ENCODE measurements around the gene PTPN11. TPM values are rescaled to one million over a fixed set of nuclear protein-coding genes. Genes with fewer than 3 reads are reported as not detected.

Gene PTPN11
- total and polyA plus RNA-seq, 2 donors (not counting 3 experiments of a cell fraction or from before 2014, with no cell fraction given): 36.5 to 107 TPM

DNA sequence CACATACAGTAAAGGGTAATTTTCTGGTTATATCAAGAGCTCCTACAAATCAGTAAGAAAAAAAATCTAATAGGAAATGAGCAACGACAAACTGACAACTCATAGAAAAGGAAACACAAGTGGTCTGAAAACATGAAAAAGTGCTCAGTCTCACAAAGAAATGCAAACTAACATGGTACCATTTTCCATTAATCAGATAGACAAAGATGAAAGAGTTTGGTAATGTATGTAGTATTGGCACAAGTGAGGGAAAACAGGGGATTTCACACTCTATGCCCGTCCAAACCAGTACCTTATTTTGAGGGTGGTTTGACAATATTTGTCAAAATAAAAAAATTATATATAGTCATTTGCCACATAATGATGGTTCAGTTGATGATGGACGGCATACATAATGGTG, 13.2 kb downstream of the PTPN11 start:
- no peaks in the 10 kb centered on the region for H3K9me3 ChIP-seq (replicated peaks; ENCODE audit: control insufficient read depth, insufficient read depth, low read length)
- FAIRE-seq (no peak), DNase-seq (ENCODE audit: low read depth, low spot score) (no peak)
- no peak overlapping the region for H3K4me2 ChIP-seq (ENCODE audit: insufficient read depth, low read length)
- intact Hi-C loops (cut with micrococcal nuclease) (no loop called here), dilution Hi-C loops (cut with MboI; ENCODE audit: extremely low pct_ligation_motif_present, low sequenced_read_pairs) (no loop called here)
- no peaks in the 10 kb centered on the region for H3K27me3 ChIP-seq (ENCODE audit: control insufficient read depth in 2 of 2, insufficient read depth in 2 of 2, low read length in 2 of 2)
- H3K9me1 ChIP-seq (replicated peaks; ENCODE audit: control insufficient read depth, extremely low read depth, insufficient read depth, low read length): no peaks in the 10 kb centered on the region
- H3K27ac ChIP-seq (ENCODE audit: insufficient read depth, low read depth, low read length): no peak overlapping the region
- H3K4me3 ChIP-seq (replicated peaks in 1 of 3; ENCODE audit: insufficient read depth in 1 of 3, low read depth in 1 of 3, low read length in 3 of 3): no peak overlapping the region
- H2AFZ ChIP-seq (ENCODE audit: low read depth, low read length): no peak overlapping the region
- peaks cover 86% of the 10 kb centered on the region for H3K79me2 ChIP-seq (ENCODE audit: control insufficient read depth, insufficient read depth, low read length)
- no peaks in the 10 kb centered on the region for H3K4me1 ChIP-seq (ENCODE audit: control insufficient read depth, extremely low read depth, insufficient read depth, low read length)
- TF ChIP-seq JUN (IDR thresholded peaks at IDR 0.05; ENCODE audit: borderline replicate concordance, insufficient read depth, insufficient read length, low read depth) (no peak), POLR2A (IDR thresholded peaks at IDR 0.05; ENCODE audit: low read depth, low read length) (no peak), FOS (IDR thresholded peaks at IDR 0.05; ENCODE audit: borderline replicate concordance, insufficient read depth, low read length) (no peak), EZH2 (IDR thresholded peaks at IDR 0.05; ENCODE audit: borderline replicate concordance, low read depth, low read length, severe bottlenecking) (no peak), MYC (IDR thresholded peaks at IDR 0.05; ENCODE audit: low read depth, low read length) (no peak), POLR2AphosphoS5 (IDR thresholded peaks at IDR 0.05; ENCODE audit: insufficient read depth, low read depth, low read length) (no peak), GATA2 (IDR thresholded peaks at IDR 0.05; ENCODE audit: insufficient read depth, insufficient read length, low read depth, low read length) (no peak)
- TF ChIP-seq, protein P1, sequence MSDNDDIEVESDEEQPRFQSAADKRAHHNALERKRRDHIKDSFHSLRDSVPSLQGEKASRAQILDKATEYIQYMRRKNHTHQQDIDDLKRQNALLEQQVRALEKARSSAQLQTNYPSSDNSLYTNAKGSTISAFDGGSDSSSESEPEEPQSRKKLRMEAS (IDR thresholded peaks at IDR 0.05; ENCODE audit: insufficient read depth, insufficient read length): no peak
- TF ChIP-seq, protein P2, sequence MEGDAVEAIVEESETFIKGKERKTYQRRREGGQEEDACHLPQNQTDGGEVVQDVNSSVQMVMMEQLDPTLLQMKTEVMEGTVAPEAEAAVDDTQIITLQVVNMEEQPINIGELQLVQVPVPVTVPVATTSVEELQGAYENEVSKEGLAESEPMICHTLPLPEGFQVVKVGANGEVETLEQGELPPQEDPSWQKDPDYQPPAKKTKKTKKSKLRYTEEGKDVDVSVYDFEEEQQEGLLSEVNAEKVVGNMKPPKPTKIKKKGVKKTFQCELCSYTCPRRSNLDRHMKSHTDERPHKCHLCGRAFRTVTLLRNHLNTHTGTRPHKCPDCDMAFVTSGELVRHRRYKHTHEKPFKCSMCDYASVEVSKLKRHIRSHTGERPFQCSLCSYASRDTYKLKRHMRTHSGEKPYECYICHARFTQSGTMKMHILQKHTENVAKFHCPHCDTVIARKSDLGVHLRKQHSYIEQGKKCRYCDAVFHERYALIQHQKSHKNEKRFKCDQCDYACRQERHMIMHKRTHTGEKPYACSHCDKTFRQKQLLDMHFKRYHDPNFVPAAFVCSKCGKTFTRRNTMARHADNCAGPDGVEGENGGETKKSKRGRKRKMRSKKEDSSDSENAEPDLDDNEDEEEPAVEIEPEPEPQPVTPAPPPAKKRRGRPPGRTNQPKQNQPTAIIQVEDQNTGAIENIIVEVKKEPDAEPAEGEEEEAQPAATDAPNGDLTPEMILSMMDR (IDR thresholded peaks at IDR 0.05; ENCODE audit: extremely low read depth in 1 of 2, insufficient read depth in 1 of 2, low read depth in 1 of 2, low read length in 2 of 2): no peak
- H3K9ac ChIP-seq (replicated peaks; ENCODE audit: extremely low read depth, insufficient read depth, low read length): no peak overlapping the region
- H4K20me1 ChIP-seq (replicated peaks; ENCODE audit: control insufficient read depth, extremely low read depth, insufficient read depth, low read length): peaks cover 3% of the 10 kb centered on the region
- no peaks in the 10 kb centered on the region for H3K36me3 ChIP-seq (ENCODE audit: control insufficient read depth in 2 of 2, extremely low read depth in 1 of 2, insufficient read depth in 2 of 2, low read length in 2 of 2)
- ChIA-PET POLR2A (no interaction called here), CTCF (no interaction called here)
- no TSS peak for BruUV-seq (replicated peaks)
